ENCODE results near the gene TSKS. TPM values are rescaled to one million over a fixed set of nuclear protein-coding genes. Genes with fewer than 3 reads are reported as not detected.

The TSKS gene
- total and polyA plus RNA-seq, 2 of the 13 experiments (the other 11 are each of a cell fraction or from before 2014, with no cell fraction given): 0.03 TPM; not detected in 1

DNA sequence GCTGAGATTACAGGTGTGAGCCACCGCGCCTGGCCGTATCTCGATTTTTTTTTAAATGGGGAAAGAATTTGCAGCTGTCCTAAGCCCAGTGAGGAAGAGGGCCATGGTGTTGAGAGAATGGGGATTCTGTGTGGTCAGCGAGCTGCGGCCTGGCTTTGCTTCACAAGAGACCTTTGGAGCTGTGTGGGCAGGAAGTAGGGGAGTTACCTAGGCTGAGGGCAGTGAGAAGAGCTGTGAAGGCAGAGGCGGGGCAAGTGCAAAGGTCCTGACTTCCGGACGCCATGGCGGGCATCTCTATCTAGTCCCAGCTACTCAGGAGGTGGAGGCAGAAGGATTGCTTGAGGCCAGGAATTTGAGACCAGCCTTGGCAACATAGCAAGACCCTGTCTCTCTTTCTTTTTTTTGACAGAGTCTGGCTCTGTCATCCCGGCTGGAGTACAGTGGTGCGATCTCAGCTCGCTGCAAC, 8.6 kb upstream of the TSKS start (continued):
- TF ChIP-seq, protein P1, sequence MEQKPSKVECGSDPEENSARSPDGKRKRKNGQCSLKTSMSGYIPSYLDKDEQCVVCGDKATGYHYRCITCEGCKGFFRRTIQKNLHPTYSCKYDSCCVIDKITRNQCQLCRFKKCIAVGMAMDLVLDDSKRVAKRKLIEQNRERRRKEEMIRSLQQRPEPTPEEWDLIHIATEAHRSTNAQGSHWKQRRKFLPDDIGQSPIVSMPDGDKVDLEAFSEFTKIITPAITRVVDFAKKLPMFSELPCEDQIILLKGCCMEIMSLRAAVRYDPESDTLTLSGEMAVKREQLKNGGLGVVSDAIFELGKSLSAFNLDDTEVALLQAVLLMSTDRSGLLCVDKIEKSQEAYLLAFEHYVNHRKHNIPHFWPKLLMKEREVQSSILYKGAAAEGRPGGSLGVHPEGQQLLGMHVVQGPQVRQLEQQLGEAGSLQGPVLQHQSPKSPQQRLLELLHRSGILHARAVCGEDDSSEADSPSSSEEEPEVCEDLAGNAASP (CRISPR knock-in tag; IDR thresholded peaks at IDR 0.05; ENCODE audit: borderline replicate concordance): 0 out of 2 replicates have a peak, but pooled peaks have one; percentile 37
- peak; percentile 37 for TF ChIP-seq ZNF883 (CRISPR knock-in tag; IDR thresholded peaks at IDR 0.05; ENCODE audit: not compliant biosample characterization)
- TF ChIP-seq ZNF557 (CRISPR knock-in tag; IDR thresholded peaks at IDR 0.05): peak; percentile 43; the same call in 1 of the 2 replicates
- TF ChIP-seq ZFP36L1 (CRISPR knock-in tag; IDR thresholded peaks at IDR 0.05): no peak
- TF ChIP-seq ZNF335 (CRISPR knock-in tag; IDR thresholded peaks at IDR 0.05): no peak
- TF ChIP-seq, protein P2, sequence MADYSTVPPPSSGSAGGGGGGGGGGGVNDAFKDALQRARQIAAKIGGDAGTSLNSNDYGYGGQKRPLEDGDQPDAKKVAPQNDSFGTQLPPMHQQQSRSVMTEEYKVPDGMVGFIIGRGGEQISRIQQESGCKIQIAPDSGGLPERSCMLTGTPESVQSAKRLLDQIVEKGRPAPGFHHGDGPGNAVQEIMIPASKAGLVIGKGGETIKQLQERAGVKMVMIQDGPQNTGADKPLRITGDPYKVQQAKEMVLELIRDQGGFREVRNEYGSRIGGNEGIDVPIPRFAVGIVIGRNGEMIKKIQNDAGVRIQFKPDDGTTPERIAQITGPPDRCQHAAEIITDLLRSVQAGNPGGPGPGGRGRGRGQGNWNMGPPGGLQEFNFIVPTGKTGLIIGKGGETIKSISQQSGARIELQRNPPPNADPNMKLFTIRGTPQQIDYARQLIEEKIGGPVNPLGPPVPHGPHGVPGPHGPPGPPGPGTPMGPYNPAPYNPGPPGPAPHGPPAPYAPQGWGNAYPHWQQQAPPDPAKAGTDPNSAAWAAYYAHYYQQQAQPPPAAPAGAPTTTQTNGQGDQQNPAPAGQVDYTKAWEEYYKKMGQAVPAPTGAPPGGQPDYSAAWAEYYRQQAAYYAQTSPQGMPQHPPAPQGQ (CRISPR knock-in tag; IDR thresholded peaks at IDR 0.05; ENCODE audit: borderline replicate concordance): peak; percentile 89; the same call in 1 of the 2 replicates
- TF ChIP-seq MTA1 (CRISPR knock-in tag; IDR thresholded peaks at IDR 0.05; ENCODE audit: borderline replicate concordance): 0 out of 2 replicates have a peak, but pooled peaks have one; percentile 47
- TF ChIP-seq RAD21 (CRISPR knock-in tag; IDR thresholded peaks at IDR 0.05): peak; percentile 26; the same call in 1 of the 2 replicates
- TF ChIP-seq ZNF547 (CRISPR knock-in tag; IDR thresholded peaks at IDR 0.05): 0 out of 2 replicates have a peak, but pooled peaks have one; percentile 19
- 0 out of 2 replicates have a peak, but pooled peaks have one; percentile 18 for TF ChIP-seq NRL (CRISPR knock-in tag; IDR thresholded peaks at IDR 0.05; ENCODE audit: borderline replicate concordance)
- TF ChIP-seq POLR2AphosphoS5 (IDR thresholded peaks at IDR 0.05; ENCODE audit: low read depth, low read length): peak; percentile 76
- peak; percentile 86 for TF ChIP-seq GABPB1 (CRISPR knock-in tag; IDR thresholded peaks at IDR 0.05)
- peak; percentile 28; the same call in 1 of the 2 replicates for TF ChIP-seq ESRRA (CRISPR knock-in tag; IDR thresholded peaks at IDR 0.05; ENCODE audit: low read depth)
- TF ChIP-seq, protein P3, sequence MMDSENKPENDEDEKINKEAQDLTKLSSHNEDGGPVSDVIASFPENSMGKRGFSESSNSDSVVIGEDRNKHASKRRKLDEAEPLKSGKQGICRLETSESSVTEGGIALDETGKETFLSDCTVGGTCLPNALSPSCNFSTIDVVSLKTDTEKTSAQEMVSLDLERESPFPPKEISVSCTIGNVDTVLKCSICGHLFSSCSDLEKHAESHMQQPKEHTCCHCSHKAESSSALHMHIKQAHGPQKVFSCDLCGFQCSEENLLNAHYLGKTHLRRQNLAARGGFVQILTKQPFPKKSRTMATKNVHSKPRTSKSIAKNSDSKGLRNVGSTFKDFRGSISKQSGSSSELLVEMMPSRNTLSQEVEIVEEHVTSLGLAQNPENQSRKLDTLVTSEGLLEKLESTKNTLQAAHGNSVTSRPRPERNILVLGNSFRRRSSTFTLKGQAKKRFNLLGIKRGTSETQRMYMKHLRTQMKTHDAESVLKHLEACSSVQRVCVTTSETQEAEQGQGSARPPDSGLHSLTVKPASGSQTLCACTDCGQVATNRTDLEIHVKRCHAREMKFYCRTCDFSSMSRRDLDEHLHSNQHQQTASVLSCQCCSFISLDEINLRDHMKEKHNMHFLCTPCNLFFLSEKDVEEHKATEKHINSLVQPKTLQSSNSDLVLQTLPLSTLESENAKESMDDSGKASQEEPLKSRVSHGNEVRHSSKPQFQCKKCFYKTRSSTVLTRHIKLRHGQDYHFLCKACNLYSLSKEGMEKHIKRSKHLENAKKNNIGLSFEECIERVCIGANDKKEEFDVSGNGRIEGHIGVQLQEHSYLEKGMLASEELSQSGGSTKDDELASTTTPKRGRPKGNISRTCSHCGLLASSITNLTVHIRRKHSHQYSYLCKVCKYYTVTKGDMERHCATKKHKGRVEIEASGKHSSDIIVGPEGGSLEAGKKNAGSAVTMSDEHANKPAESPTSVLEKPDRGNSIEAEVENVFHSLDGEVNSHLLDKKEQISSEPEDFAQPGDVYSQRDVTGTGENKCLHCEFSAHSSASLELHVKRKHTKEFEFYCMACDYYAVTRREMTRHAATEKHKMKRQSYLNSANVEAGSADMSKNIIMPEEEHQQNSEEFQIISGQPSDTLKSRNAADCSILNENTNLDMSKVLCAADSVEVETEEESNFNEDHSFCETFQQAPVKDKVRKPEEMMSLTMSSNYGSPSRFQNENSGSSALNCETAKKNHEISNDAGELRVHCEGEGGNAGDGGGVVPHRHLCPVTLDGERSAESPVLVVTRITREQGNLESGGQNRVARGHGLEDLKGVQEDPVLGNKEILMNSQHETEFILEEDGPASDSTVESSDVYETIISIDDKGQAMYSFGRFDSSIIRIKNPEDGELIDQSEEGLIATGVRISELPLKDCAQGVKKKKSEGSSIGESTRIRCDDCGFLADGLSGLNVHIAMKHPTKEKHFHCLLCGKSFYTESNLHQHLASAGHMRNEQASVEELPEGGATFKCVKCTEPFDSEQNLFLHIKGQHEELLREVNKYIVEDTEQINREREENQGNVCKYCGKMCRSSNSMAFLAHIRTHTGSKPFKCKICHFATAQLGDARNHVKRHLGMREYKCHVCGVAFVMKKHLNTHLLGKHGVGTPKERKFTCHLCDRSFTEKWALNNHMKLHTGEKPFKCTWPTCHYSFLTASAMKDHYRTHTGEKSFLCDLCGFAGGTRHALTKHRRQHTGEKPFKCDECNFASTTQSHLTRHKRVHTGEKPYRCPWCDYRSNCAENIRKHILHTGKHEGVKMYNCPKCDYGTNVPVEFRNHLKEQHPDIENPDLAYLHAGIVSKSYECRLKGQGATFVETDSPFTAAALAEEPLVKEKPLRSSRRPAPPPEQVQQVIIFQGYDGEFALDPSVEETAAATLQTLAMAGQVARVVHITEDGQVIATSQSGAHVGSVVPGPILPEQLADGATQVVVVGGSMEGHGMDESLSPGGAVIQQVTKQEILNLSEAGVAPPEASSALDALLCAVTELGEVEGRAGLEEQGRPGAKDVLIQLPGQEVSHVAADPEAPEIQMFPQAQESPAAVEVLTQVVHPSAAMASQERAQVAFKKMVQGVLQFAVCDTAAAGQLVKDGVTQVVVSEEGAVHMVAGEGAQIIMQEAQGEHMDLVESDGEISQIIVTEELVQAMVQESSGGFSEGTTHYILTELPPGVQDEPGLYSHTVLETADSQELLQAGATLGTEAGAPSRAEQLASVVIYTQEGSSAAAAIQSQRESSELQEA (CRISPR knock-in tag; IDR thresholded peaks at IDR 0.05; ENCODE audit: not compliant biosample characterization): peak; percentile 40
- peak; percentile 61; the same call in 1 of the 2 replicates for TF ChIP-seq ZNF607 (CRISPR knock-in tag; IDR thresholded peaks at IDR 0.05; ENCODE audit: borderline replicate concordance)
- TF ChIP-seq ZNF121 (CRISPR knock-in tag; IDR thresholded peaks at IDR 0.05): peak; percentile 46; the same call in 1 of the 2 replicates
- TF ChIP-seq CEBPG (CRISPR knock-in tag; IDR thresholded peaks at IDR 0.05): peak; percentile 37
- peak; percentile 40 for TF ChIP-seq TEAD3 (CRISPR knock-in tag; optimal IDR thresholded peaks at IDR 0.05; ENCODE audit: borderline replicate concordance)
- peak; percentile 32; the same call in 1 of the 2 replicates for TF ChIP-seq NFYB (CRISPR knock-in tag; IDR thresholded peaks at IDR 0.05)
